Bronchial smooth muscle cell (primary cell): ENCODE measurements around the gene KLK10. TPM values are rescaled to one million over a fixed set of nuclear protein-coding genes. Genes with fewer than 3 reads are reported as not detected.

Experiments
- total RNA-seq: library from RNA; depleted of rRNA; stranded (reverse); fragments of >200 nt; gene quantifications from 2 replicates; pipeline ENCODE4 v1.2.1, GENCODE V29; 2014

Gene KLK10, protein sequence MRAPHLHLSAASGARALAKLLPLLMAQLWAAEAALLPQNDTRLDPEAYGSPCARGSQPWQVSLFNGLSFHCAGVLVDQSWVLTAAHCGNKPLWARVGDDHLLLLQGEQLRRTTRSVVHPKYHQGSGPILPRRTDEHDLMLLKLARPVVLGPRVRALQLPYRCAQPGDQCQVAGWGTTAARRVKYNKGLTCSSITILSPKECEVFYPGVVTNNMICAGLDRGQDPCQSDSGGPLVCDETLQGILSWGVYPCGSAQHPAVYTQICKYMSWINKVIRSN
- not detected in 2 replicates for total RNA-seq

GRCh38 chr19:51019544-51019925 is at the start of gene KLK10:
KLK10 (minus strand) TSS chr19:51019709; CDS start chr19:51019130, 579 bp downstream.

DNA sequence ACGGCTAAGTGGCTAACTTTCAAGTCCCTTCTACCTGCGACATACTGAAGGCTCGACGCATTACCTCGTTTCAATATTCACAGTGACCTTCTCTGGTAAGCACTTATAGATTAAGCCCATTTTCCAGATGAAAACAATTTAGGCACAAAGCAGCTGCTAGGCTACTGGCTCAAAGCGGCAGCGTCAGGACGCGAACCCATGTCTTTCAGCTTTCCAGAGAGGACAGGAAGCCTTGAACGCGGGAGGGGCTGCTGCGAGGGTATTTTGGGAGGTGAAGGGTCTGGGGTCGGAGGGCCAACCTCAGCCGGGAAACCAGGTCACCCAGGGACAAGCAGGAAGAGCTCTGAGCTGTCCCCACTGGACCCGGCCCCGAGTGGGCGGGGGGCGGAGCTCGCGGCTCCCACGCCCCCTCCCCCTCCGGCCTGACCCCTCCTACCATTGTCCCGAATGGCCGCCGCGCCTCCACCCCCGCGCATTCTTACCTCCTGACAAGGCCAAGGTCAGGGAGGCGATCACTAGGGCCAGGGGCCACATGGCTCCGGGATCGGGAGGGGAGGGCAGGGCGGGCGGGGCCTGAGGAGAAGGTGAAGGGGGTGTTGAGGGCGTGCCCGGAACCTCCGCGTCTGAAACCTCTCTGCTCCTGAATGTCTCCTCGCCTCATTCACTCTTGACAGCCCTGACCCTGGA is 45.2 kb upstream of the KLK10 start, which contains the start of gene KLK13:
KLK13 (minus strand) TSS at position 559 of the 687 bp plus-strand sequence; CDS start at position 534, 25 bp downstream.

GRCh38 chr19:51034704-51035103 is 15.2 kb upstream of the KLK10 start, which contains the start of gene KLK12:
KLK12 (minus strand) TSS chr19:51035002; CDS start chr19:51034621, 381 bp downstream.

GRCh38 chr19:51026554-51026831 is 7.0 kb upstream of the KLK10 start, which contains the start of gene KLK11:
KLK11 (minus strand) TSS chr19:51026616; CDS start chr19:51025631, 985 bp downstream.

DNA sequence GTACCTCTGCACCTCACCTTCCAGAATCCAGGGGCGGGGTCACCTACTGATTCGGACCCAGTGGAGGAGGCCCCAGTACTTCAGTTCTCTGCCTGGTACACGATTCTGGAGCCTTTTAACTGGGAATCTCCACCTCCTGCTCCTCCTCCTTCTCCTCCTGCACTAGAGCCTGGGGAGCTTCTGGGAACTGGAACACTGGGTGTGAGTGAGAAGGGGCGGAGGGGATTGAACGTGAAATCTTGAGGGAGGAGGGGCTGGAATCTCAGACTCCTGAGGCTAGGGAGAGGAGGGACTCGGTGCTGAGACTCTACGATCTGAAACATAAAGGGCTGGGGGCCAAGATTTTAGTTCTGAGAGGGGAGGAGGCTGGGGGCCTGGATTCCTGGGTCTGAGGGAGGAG is 18.0 kb downstream of the KLK10 start, which contains the start of gene KLK8:
KLK8 (minus strand) TSS at position 90 of the 400 bp plus-strand sequence. CDS start 437 bp downstream, outside the sequence.

GRCh38 chr19:50983625-50984292 is 35.8 kb downstream of the KLK10 start, which contains the start of gene KLK7:
KLK7 (minus strand) TSS chr19:50983917; CDS start chr19:50982399, 1,518 bp downstream.

DNA sequence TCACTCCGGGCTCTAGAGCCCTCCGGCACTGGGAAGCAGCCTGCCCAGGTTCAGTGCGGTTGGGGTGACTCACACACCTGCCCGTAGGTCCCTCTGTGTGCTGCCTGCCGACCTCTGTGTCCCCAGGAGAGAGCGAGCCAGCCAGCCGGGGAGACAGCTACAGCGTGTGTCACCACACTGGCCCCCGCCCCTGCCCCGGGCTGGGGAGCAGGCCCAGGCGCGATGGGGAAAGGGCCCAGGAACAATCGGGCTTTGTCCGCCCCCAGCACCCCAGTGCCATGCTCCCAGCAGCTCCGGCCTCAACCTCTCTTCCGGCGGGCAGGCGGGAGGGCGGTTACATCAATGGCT is 50.1 kb downstream of the KLK10 start, which contains the start of gene KLK6:
KLK6 (minus strand) TSS at position 179 of the 348 bp plus-strand sequence. CDS start 1,487 bp downstream, outside the sequence.

Other genes with a start within 250 kb of the KLK10 start
- not detected in 2 replicates for gene GPR32, start 249.2 kb downstream of the KLK10 start, total RNA-seq
- gene ACP4, start 229.3 kb downstream of the KLK10 start, total RNA-seq = not detected in 2 replicates
- gene KLK1, start 195.9 kb downstream of the KLK10 start, total RNA-seq = not detected in 2 replicates
- gene KLK15, start 186.1 kb downstream of the KLK10 start, total RNA-seq = 0.09 TPM in 1 of 2 replicates, not detected in the other
- 0.09 TPM in 1 of 2 replicates, not detected in the other for gene KLK3, start 164.8 kb downstream of the KLK10 start, total RNA-seq
- gene KLK2, start 146.3 kb downstream of the KLK10 start, total RNA-seq = not detected in 2 replicates
- not detected in 2 replicates for gene KLK4, start 108.3 kb downstream of the KLK10 start, total RNA-seq
- gene KLK5, start 66.7 kb downstream of the KLK10 start, total RNA-seq = 0.34 TPM in 1 of 2 replicates, not detected in the other
- not detected in 2 replicates for gene KLK6, start 50.1 kb downstream of the KLK10 start, total RNA-seq
- not detected in 2 replicates for gene KLK7, start 35.8 kb downstream of the KLK10 start, total RNA-seq
- gene KLK8, start 18.1 kb downstream of the KLK10 start, total RNA-seq = not detected in 2 replicates
- 0.17 TPM in 1 of 2 replicates, not detected in the other for gene KLK11, start 6.9 kb upstream of the KLK10 start, total RNA-seq
- gene KLK12, start 15.3 kb upstream of the KLK10 start, total RNA-seq = not detected in 2 replicates
- gene KLK13, start 45.4 kb upstream of the KLK10 start, total RNA-seq = not detected in 2 replicates
- gene KLK14, start 63.2 kb upstream of the KLK10 start, total RNA-seq = not detected in 2 replicates
- gene CTU1, start 88.7 kb upstream of the KLK10 start, total RNA-seq = 2.4 and 4.3 TPM in 2 replicates
- under 0.01 TPM in 1 of 2 replicates, not detected in the other for gene SIGLEC9, start 105.2 kb upstream of the KLK10 start, total RNA-seq
- not detected in 2 replicates for gene SIGLEC7, start 122.6 kb upstream of the KLK10 start, total RNA-seq
- gene CD33, start 205.4 kb upstream of the KLK10 start, total RNA-seq = not detected in 2 replicates
- not detected in 2 replicates for gene SIGLECL1, start 231.4 kb upstream of the KLK10 start, total RNA-seq